Fibroblast of lung (primary cell): ENCODE data around the gene BEND3.

ENCODE experiments used
- EZH2 ChIP-seq: IDR thresholded peaks from 2 replicates; pipeline ENCODE4 v1.5.1; 2012; ENCODE audit warnings: low read length, control low read depth, mild to moderate bottlenecking; ENCODE audit errors: missing control alignments
- TF ChIP-seq, protein P1 (sequence below), 2 donors: IDR thresholded peaks in 1 of 2; conservative IDR thresholded peaks in 1 of 2; 1 replicate in 1 of 2; 2 replicates in 1 of 2; pipeline ENCODE4 v1.5.1; 2011 to 2012; ENCODE audit warnings: low read length in 2 of 2, control low read depth in 1 of 2, inconsistent platforms in 1 of 2, low read depth in 1 of 2, mild to moderate bottlenecking in 1 of 2

- TF ChIP-seq EZH2: no peak
- TF ChIP-seq, protein P1, sequence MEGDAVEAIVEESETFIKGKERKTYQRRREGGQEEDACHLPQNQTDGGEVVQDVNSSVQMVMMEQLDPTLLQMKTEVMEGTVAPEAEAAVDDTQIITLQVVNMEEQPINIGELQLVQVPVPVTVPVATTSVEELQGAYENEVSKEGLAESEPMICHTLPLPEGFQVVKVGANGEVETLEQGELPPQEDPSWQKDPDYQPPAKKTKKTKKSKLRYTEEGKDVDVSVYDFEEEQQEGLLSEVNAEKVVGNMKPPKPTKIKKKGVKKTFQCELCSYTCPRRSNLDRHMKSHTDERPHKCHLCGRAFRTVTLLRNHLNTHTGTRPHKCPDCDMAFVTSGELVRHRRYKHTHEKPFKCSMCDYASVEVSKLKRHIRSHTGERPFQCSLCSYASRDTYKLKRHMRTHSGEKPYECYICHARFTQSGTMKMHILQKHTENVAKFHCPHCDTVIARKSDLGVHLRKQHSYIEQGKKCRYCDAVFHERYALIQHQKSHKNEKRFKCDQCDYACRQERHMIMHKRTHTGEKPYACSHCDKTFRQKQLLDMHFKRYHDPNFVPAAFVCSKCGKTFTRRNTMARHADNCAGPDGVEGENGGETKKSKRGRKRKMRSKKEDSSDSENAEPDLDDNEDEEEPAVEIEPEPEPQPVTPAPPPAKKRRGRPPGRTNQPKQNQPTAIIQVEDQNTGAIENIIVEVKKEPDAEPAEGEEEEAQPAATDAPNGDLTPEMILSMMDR (conservative IDR thresholded peaks at IDR 0.05 in 1 of 2, IDR thresholded peaks at IDR 0.05 in 1 of 2; ENCODE audit: low read depth in 1 of 2, low read length in 2 of 2): no peak
These were observed 12.9 kb downstream of the BEND3 start for GRCh38 chr6:107102414-107102805.
